ENCODE results near the gene EMC6.

EMC6 gene

DNA sequence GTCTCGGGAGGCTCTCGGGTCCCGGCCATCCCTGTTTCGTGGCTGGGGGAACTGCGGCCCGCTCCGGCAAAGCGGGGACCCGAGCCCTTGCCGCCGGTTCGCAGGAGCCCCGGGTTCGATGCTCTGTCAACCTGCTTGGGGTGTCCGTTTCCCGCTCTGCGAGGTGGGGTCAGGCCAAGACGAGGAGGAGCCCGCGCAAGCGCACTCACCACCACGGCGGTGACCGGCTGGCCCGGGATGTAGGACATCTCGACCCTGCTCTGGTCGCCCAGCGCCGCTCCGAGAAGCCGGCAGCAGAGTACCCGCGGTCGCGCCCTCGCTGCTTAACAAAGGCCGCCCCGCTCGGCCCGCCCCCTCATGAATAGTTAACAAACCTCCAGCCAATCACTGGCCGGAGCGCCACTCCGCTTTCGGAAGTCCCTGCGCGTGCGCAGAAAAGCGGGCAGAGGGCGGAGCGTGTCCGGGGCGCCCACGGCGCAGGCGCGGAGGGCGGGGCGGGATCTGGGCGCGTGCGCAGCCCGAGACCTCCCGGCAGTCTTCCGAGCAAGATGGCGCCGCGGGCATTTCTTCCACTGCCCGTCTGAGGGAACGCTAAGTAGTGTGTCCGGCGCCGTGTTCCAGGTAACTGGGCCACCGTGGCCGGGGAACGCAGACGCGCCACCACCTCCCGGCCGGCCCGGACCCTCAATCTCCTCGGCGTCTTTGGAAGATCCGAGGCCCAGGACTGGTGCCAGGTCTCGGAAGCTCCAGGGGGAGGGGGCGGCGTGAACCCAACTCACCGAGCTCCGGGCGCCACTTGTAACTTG is at the start of gene EMC6, which contains the start of gene TAX1BP3:
TSS of gene EMC6 (plus strand) at position 534 of the 806 bp plus-strand sequence. CDS start 335 bp downstream, outside the sequence.
TSS of gene TAX1BP3 (minus strand) at position 300 of the 806 bp plus-strand sequence. CDS start at position 248, 52 bp downstream.
- no peaks in the 10 kb centered on the region for H3K9me3 Mint-ChIP-seq
- peak within 1 kb of the TSS; percentile 95 for H3K4me3 Mint-ChIP-seq
- DNase-seq (ENCODE audit: low spot score in 2 of 2) (peak; percentile 99 to 100), ATAC-seq (replicated peaks; ENCODE audit: extremely low read depth, poor library complexity, severe bottlenecking) (peak; percentile 96)
- peaks cover 22% of the 10 kb centered on the region for H3K4me1 Mint-ChIP-seq
- peak within 1 kb of the TSS; percentile 95 for H3K27ac Mint-ChIP-seq (ENCODE audit: low read depth)
- no peaks in the 10 kb centered on the region for H3K27me3 Mint-ChIP-seq
- H3K36me3 Mint-ChIP-seq (ENCODE audit: insufficient read depth), result peaks cover 15% of the 10 kb centered on the region

GRCh38 chr17:3621146-3621720 is 47.4 kb upstream of the EMC6 start:
- H3K36me3 Mint-ChIP-seq (ENCODE audit: insufficient read depth), result peaks cover 26% of the 10 kb centered on the region
- no peaks in the 10 kb centered on the region for H3K9me3 Mint-ChIP-seq
- H3K4me1 Mint-ChIP-seq, result no peaks in the 10 kb centered on the region
- H3K27ac Mint-ChIP-seq (ENCODE audit: low read depth), result no peak overlapping the region
- no peak for DNase-seq (ENCODE audit: low spot score in 2 of 2)
- ATAC-seq (replicated peaks; ENCODE audit: extremely low read depth, poor library complexity, severe bottlenecking), result no peak
- H3K4me3 Mint-ChIP-seq, result no peak overlapping the region
- no peaks in the 10 kb centered on the region for H3K27me3 Mint-ChIP-seq

DNA sequence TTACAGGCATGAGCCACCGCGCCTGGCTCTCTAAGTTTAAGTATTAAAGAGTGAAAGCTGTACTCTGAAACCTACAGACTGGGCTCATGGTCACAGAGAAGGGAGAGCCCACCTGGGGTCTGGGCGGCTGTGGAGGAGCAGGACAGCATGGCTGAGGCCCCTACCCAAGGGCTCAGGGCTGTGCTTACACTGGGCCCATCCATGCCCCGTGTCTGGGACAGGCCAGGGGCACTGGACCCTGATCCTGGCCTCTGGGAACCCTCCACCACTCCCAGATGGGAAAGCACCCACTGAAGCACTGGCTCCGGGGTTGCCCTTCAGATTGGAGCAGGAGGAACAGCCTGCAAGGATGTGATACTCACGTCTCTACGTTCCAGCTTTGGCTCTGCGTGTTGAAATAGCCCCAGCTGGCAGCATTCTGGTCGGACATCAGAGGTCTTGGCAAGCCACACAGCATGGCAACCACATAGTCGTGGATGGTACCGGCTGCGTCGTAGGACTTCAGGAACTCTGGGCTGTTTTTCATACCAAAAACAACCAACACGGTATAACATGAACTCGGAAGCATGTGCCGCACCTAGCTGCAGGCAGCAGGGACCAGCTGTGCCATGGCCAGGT is 45.5 kb upstream of the EMC6 start:
- H3K36me3 Mint-ChIP-seq (ENCODE audit: insufficient read depth), result peaks cover 26% of the 10 kb centered on the region
- no peaks in the 10 kb centered on the region for H3K9me3 Mint-ChIP-seq
- no peak overlapping the region for H3K27ac Mint-ChIP-seq (ENCODE audit: low read depth)
- H3K27me3 Mint-ChIP-seq, result no peaks in the 10 kb centered on the region
- no peak for DNase-seq (ENCODE audit: low spot score in 2 of 2)
- no peak for ATAC-seq (replicated peaks; ENCODE audit: extremely low read depth, poor library complexity, severe bottlenecking)
- no peaks in the 10 kb centered on the region for H3K4me1 Mint-ChIP-seq
- H3K4me3 Mint-ChIP-seq, result no peak overlapping the region

GRCh38 chr17:3626831-3627768 is 41.5 kb upstream of the EMC6 start:
- Mint-ChIP-seq H3K36me3 (ENCODE audit: insufficient read depth) (peaks cover 27% of the 10 kb centered on the region), H3K27ac (ENCODE audit: low read depth) (no peak overlapping the region), H3K4me3 (no peak overlapping the region), H3K9me3 (no peaks in the 10 kb centered on the region), H3K4me1 (peaks cover 1% of the 10 kb centered on the region), H3K27me3 (no peaks in the 10 kb centered on the region)
- no peak for DNase-seq (ENCODE audit: low spot score in 2 of 2)
- no peak for ATAC-seq (replicated peaks; ENCODE audit: extremely low read depth, poor library complexity, severe bottlenecking)

- DNase-seq (ENCODE audit: low spot score in 2 of 2) (no peak), ATAC-seq (replicated peaks; ENCODE audit: extremely low read depth, poor library complexity, severe bottlenecking) (no peak)
- H3K36me3 Mint-ChIP-seq (ENCODE audit: insufficient read depth), result peaks cover 27% of the 10 kb centered on the region
- no peaks in the 10 kb centered on the region for H3K27me3 Mint-ChIP-seq
- H3K4me1 Mint-ChIP-seq, result peaks cover 6% of the 10 kb centered on the region
- H3K4me3 Mint-ChIP-seq, result no peak overlapping the region
- H3K9me3 Mint-ChIP-seq, result no peaks in the 10 kb centered on the region
- no peak overlapping the region for H3K27ac Mint-ChIP-seq (ENCODE audit: low read depth)
Observed at GRCh38 chr17:3627769-3628167, 40.8 kb upstream of the EMC6 start.

GRCh38 chr17:3630781-3631180 is 37.8 kb upstream of the EMC6 start:
- Mint-ChIP-seq H3K4me1 (peaks cover 16% of the 10 kb centered on the region), H3K36me3 (ENCODE audit: insufficient read depth) (peaks cover 25% of the 10 kb centered on the region), H3K4me3 (no peak overlapping the region), H3K27me3 (no peaks in the 10 kb centered on the region), H3K9me3 (no peaks in the 10 kb centered on the region), H3K27ac (ENCODE audit: low read depth) (peak overlapping the region; percentile 10)
- DNase-seq (ENCODE audit: low spot score in 2 of 2) (no peak), ATAC-seq (replicated peaks; ENCODE audit: extremely low read depth, poor library complexity, severe bottlenecking) (no peak)

DNA sequence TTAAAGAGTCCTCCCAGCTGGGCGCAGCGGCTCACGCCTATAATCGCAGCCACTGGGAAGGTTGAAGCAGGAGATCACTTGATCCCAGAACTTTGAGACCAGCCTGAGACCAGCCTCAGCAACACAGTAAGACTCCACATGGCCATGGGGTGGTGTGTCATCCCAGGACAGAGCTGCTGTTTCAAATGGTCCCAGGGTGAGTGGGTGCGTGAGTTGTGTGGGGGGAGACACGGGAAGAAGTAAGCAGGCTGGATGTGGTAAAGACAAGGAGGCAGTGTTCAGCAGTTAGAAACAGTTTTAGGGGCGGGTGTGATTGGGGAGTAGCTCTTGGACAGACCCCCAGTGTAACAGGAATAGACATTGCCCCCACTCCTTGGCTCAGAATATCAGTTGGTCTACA is 36.3 kb upstream of the EMC6 start:
- no peak overlapping the region for H3K27ac Mint-ChIP-seq (ENCODE audit: low read depth)
- H3K4me1 Mint-ChIP-seq, result peaks cover 16% of the 10 kb centered on the region

GRCh38 chr17:3635474-3636153 is 33.0 kb upstream of the EMC6 start:
- peak; percentile 21 for ATAC-seq (replicated peaks; ENCODE audit: extremely low read depth, poor library complexity, severe bottlenecking)

More for the DNA sequence above, 36.3 kb upstream of the EMC6 start:
- Mint-ChIP-seq H3K9me3 (no peaks in the 10 kb centered on the region), H3K4me3 (no peak overlapping the region), H3K27me3 (no peaks in the 10 kb centered on the region), H3K36me3 (ENCODE audit: insufficient read depth) (peaks cover 22% of the 10 kb centered on the region)
- ATAC-seq (replicated peaks; ENCODE audit: extremely low read depth, poor library complexity, severe bottlenecking) (no peak), DNase-seq (ENCODE audit: low spot score in 2 of 2) (no peak)

GRCh38 chr17:3636154-3636907 is 32.3 kb upstream of the EMC6 start, which contains the start of the genes CTNS and SHPK:
CTNS (plus strand) TSS chr17:3636760; CDS start chr17:3640207, 3,447 bp downstream.
SHPK (minus strand) TSS chr17:3636250; CDS start chr17:3636219, 31 bp downstream.
- Mint-ChIP-seq H3K27ac (ENCODE audit: low read depth) (peak within 1 kb of the TSS; percentile 98), H3K9me3 (no peaks in the 10 kb centered on the region), H3K27me3 (no peaks in the 10 kb centered on the region), H3K36me3 (ENCODE audit: insufficient read depth) (peaks cover 12% of the 10 kb centered on the region), H3K4me1 (peaks cover 16% of the 10 kb centered on the region), H3K4me3 (peak within 1 kb of the TSS; percentile 93)
- ATAC-seq (replicated peaks; ENCODE audit: extremely low read depth, poor library complexity, severe bottlenecking) (peak; percentile 99), DNase-seq (ENCODE audit: low spot score in 2 of 2) (peak; percentile 90 to 92)

More at GRCh38 chr17:3635474-3636153, 33.0 kb upstream of the EMC6 start:
- Mint-ChIP-seq H3K27me3 (no peaks in the 10 kb centered on the region), H3K9me3 (no peaks in the 10 kb centered on the region), H3K4me1 (peaks cover 16% of the 10 kb centered on the region), H3K36me3 (ENCODE audit: insufficient read depth) (peaks cover 10% of the 10 kb centered on the region), H3K4me3 (peak overlapping the region; percentile 93), H3K27ac (ENCODE audit: low read depth) (peak overlapping the region; percentile 98)
- no peak for DNase-seq (ENCODE audit: low spot score in 2 of 2)

DNA sequence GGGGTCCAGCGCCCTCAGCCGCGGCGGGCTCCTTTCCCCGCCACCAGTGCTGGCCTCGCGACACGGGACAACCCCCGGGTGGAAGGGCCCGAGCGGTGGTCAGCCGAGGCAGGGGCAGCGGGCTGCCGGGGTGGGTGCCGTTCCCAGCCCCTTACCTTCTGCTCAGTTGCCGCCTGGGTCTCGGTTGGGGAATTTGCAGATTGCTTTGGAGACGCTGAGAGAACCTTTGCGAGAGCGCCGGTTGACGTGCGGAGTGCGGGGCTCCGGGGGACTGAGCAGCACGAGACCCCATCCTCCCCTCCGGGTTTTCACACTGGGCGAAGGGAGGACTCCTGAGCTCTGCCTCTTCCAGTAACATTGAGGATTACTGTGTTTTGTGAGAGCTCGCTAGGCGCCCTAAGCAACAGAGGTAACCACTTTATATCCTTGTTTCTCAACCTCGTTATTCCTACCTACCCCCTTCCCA is 31.7 kb upstream of the EMC6 start:
- ATAC-seq (replicated peaks; ENCODE audit: extremely low read depth, poor library complexity, severe bottlenecking) (no peak), DNase-seq (ENCODE audit: low spot score in 2 of 2) (no peak)
- Mint-ChIP-seq H3K4me3 (peak overlapping the region; percentile 93), H3K4me1 (peaks cover 16% of the 10 kb centered on the region), H3K27me3 (no peaks in the 10 kb centered on the region), H3K9me3 (no peaks in the 10 kb centered on the region), H3K27ac (ENCODE audit: low read depth) (peak overlapping the region; percentile 98), H3K36me3 (ENCODE audit: insufficient read depth) (peaks cover 10% of the 10 kb centered on the region)
